AG08396 (cell line): Measurements from ENCODE around the gene P2RY12.
"Not testable (repeated sequence)": the region's sequence is repeated elsewhere in the genome, so short reads cannot be mapped to it uniquely, and the experiment has no call there.

Experiments used
- DNase-seq: peaks from one replicate; pipeline ENCODE4 v3.0.0; 2012; ENCODE audit warnings: low spot score, mixed read lengths

Gene P2RY12

GRCh38 chr3:151393146-151393830 lies 8.7 kb upstream of the P2RY12 start:
- DNase-seq: no peak

- not testable (repeated sequence) for DNase-seq
These were observed 7.6 kb upstream of the P2RY12 start for GRCh38 chr3:151392191-151392590.

DNA sequence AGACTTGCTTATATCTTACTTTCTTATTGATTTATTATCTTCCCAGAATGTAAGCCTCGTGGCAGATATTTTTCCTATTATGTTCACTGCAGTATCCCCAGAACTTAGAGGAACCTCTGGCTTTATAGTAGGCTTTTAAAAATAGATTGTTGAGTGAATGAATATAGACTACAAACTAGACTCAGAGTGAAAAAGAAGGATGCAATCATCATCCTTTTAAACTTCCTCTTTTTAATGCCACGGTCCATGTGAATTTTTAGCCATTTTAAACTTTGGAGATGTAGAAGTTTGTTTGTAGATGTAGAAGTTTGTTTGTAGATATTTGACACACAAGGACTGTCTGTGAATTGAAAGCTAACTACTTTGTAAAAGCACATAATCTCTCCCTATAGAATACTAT lies 7.2 kb upstream of the P2RY12 start:
- DNase-seq: no peak

DNA sequence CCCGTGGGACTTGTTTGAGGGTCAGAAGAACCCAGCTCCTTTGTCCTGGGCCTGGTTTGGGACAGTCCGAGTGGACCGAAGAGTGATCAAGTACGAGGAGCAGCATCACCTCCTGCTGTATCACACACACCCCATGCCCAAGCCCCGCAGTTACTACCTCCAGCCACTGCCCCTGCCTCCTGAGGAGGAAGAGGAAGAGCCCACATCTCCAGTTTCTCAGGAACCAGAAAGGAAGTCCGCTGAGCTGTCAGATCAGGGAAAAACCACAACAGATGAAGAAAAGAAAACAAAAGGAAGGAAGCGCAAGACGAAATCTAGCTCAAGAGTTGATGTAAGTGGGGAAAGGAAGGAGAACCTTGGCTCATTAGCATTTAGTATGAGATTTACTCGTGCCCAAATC lies 3.3 kb upstream of the P2RY12 start:
- no peak for DNase-seq

GRCh38 chr3:151387432-151387831 lies 2.9 kb upstream of the P2RY12 start:
- no peak for DNase-seq

DNA sequence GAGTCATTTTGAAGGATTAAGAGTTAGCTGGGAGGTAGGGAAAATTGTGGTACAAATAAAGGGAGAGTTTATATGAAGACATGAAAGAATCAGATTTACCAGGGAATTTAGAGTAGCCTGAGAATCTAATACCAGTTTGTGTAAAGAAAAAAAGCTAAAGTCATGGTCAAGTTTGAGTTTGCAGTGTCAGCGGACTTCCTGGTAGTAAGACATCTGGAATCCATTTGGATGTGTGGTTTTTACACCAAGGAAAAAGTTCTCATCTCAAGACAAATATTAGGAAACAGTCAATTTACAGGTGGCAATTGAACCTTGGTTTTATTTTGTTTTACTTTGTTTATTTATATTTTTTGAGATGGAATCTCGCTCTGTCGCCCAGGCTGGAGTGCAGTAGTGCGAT lies 1.5 kb upstream of the P2RY12 start:
- no peak for DNase-seq

GRCh38 chr3:151383956-151384355 lies 597 bp downstream of the P2RY12 start:
- DNase-seq: no peak

GRCh38 chr3:151383111-151383510 lies 1.4 kb downstream of the P2RY12 start:
- no peak for DNase-seq

DNA sequence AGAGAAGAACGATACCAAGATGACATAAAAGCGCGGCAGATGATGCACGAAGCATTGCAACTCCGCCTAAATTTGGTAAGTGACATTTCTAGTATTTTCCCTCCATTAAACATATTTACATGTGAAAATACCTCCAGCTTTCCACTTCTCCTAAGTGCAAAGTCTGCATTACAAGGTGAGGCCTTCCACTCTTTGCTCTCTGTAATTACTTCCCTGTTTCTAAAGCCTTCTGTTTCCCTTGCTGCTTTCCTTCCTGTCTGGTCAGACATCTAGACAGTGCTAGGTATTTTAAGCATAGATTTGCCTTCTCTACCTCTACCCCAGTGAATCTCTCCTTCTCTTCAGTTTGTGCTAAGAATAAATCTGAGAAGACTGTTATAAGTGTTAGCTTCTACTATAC lies 1.9 kb downstream of the P2RY12 start:
- DNase-seq: no peak

GRCh38 chr3:151379083-151379734 lies 5.3 kb downstream of the P2RY12 start:
- DNase-seq: no peak

DNA sequence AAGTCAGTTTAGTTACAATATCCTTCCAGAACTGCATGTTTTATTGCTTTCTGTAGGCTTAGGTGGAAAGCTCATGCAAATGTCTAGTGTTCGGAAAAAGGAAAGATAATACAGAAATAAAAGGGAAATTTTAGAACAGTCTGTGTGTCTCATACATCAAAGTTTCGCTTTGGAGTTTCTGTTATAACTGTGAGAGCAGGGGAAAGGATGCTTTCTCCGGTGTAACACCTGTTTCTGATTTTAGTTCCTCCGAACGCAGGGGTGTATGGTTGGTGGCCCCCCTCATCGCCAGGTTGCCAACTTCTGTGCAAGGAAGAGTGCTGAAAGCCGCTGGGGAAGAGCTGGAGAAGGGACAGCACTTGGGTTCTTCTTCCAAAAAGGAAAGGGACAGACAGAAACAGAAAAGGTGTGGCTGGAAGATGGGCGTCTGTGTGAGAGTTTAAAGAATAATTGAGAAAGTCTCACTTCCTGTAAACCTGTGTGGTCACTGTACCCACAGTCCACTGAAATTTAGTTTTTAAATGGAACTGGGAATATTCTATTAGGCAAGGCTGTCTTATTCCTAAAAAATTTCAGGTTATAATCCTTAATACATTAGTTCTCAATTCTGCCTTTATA lies 6.7 kb downstream of the P2RY12 start:
- no peak for DNase-seq

- no peak for DNase-seq
These were observed 12.3 kb downstream of the P2RY12 start for GRCh38 chr3:151372063-151372820.

DNA sequence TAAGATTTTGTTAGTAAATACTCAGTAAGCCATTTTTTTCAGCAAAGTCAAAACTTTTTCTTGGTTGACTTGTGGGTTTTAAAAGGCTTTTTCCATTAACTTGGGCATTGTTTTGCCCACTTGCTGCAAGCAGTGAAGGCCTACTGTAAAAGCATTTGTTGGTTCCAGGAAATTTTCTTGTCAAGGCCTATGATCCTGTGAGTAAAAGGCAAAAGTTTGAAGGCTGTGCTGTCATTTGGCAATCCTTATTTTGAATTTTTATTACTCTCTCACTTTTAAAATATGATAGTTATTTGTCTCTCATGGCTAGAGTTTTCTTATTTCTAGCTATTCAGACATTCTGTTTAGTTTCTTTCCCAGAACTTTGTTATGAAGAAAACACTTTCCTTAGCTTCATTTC lies 13.0 kb downstream of the P2RY12 start:
- no peak for DNase-seq

DNA sequence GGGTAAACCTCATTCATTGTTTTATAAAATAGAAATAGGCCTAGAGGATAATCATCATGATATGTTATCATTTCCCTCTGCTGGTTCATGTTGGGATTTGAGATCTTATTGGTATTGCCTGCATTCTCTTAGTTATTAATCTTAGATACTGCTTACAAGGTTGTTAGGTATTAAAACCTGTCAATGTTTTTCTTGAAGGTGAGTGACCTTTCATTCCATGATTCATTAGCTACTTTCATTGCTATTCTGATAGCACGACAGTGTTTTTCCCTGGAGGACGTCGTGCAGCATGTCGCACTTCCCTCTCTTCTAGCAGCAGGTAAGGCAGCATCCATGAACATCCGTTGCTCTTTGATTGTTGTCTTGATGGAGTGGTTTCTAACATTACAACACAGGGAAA lies 17.1 kb downstream of the P2RY12 start:
- DNase-seq: no peak

DNA sequence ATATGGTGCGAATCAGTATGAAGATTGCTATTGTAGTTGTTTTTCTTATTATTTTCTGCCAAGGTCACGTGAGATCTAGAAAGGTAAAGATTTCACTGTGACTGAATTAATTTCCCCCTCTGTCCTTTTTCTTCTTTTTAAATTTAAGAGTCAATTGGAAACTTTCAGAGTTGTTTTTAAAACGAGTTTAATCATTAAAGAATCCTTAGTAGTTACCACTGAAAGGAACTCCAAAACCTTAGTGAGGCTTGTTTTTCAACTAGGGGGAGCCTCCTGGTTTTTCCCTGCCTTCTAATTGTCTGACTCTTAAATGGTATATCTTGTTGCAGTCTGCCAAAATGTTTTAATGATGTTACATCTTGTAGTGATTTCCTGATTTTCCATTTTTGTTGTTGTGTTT lies 17.6 kb downstream of the P2RY12 start:
- DNase-seq: no peak

- no peak for DNase-seq
These were observed 21.8 kb downstream of the P2RY12 start for GRCh38 chr3:151362751-151363174.

DNA sequence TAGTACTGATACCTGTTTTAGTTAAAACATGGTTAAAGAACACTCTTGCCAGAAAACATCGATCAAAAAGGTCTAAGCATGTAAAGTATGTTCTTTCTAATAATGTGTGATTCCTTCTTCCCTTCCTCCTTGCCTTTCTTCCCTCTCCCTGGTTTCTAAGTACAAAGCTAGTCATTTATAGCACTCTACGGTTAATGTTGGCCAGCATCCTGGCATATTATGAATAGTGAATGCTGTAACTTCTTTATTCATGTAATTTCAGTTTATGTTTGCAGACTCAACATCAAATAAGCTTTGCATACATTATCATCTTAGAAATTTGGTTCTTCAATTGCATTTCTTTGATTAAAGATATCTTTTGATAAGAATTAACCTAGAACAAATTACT lies 27.1 kb downstream of the P2RY12 start:
- DNase-seq: no peak

DNA sequence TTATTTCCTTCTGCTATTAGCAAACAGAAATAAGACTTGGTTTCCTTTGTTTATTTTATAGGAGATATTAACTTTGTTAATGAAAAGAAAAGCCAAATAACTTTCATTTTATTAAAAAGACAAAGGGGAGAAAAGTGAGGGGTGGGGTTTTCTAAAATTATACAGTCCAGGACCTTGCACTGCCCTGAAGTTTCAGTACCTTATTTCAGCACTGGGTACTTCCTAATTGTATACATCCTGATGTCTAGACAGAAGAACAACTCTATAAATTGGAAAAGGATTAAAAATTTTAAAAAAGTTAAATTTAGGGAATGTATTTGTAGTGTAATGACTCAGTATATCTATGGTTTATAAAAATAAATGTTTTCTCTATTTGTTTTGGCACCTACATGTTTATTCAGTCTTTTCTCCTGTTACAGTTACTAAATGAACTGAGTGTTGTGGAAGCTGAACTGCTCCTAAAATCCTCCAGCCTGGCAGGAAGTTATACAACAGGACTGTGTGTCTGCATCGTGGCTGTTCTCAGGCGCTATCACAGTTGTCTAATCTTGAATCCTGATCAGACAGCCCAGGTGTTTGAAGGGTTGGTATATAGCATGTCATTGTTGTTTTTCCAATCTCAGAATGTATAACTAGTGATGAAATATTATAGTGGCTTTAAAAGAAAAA lies 27.6 kb downstream of the P2RY12 start:
- DNase-seq: no peak

DNA sequence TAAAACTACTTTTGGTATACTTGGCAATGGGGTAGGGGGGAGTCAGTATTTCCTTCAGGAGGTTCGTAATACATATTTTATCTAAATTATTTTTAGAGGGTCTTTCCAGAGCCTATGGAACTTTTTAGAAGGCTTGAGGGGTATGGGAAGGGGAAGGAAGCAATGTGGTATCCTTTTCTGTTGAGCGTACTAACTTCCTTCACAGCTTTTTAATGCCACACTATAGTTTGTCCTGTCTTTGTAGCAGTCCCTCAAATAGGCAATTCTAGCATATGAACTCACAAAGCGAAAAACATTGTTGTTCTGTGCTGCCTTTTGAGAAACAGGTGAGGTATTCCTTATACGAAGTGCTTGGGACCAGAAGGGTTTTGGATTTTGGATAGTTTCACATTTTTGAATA lies 32.9 kb downstream of the P2RY12 start:
- no peak for DNase-seq

GRCh38 chr3:151351219-151351618 lies 33.3 kb downstream of the P2RY12 start:
- DNase-seq: no peak

- no peak for DNase-seq
These were observed 33.9 kb downstream of the P2RY12 start for GRCh38 chr3:151350656-151351055.

GRCh38 chr3:151347432-151347831 lies 37.1 kb downstream of the P2RY12 start:
- DNase-seq: no peak
